ENCODE measurements around the gene ATXN7L3. TPM values are rescaled to one million over a fixed set of nuclear protein-coding genes. Genes with fewer than 3 reads are reported as not detected.

The ATXN7L3 gene
- total RNA-seq, 1 experiment from 2014 or later: 86.7 TPM

- Histone ChIP-seq H3K36me3 (ENCODE audit: control insufficient read depth in 1 of 2, insufficient read depth in 2 of 2, low read length in 2 of 2) (no peaks in the 10 kb centered on the region), H3K27ac (ENCODE audit: low read depth, low read length) (peak overlapping the region; percentile 100; the same call in 1 of the 2 replicates), H2AFZ (ENCODE audit: low read depth, low read length, poor library complexity, severe bottlenecking) (no peak overlapping the region), H3K4me2 (ENCODE audit: low read length) (peak overlapping the region; percentile 90), H3K9me2 (ENCODE audit: insufficient read depth) (no peaks in the 10 kb centered on the region), H3K4me3 (replicated peaks in 1 of 2; ENCODE audit: low read depth in 1 of 2, low read length in 2 of 2) (no peak overlapping the region), H3K27me3 (ENCODE audit: insufficient read depth, low read length) (no peaks in the 10 kb centered on the region), H3K79me2 (ENCODE audit: insufficient read depth, low read length) (peaks cover 7% of the 10 kb centered on the region), H3K9me3 (ENCODE audit: control insufficient read depth in 1 of 2, insufficient read depth in 1 of 2, low read depth in 1 of 2, low read length in 2 of 2) (no peaks in the 10 kb centered on the region), H3K9ac (ENCODE audit: low read length) (no peak overlapping the region), H4K20me1 (ENCODE audit: insufficient read depth) (no peaks in the 10 kb centered on the region), H3K4me1 (ENCODE audit: control insufficient read depth in 1 of 2, insufficient read depth in 2 of 2, low read length in 2 of 2) (peaks cover 22 to 29% of the 10 kb centered on the region in 2 experiments)
- peak; percentile 34; the same call in 1 of the 2 replicates for TF ChIP-seq SP1 (IDR thresholded peaks at IDR 0.05; ENCODE audit: low read depth)
- no peak for TF ChIP-seq MAX (IDR thresholded peaks at IDR 0.05)
- ChIA-PET RAD21 (ENCODE audit: low non-redundant PET in 1 of 2, low total read pairs in 2 of 2, uncharacterized antibody in 2 of 2, unreplicated experiment in 2 of 2) (no interaction called here), POLR2A (interaction anchor here (1.0 kb wide), 1 partner anchor 103 kb away, joined by 4 read pairs; no protein-coding TSS in a partner anchor), CTCF (interaction anchor here (1.1 to 1.3 kb wide), 2 partner anchors 13 to 107 kb away, joined by 3 to 4 read pairs; no protein-coding TSS in a partner anchor)
- intact Hi-C loops (cut with micrococcal nuclease): no loop called here
- TSS peak; percentile 41 for BruUV-seq (replicated peaks)
- DNase-seq (ENCODE audit: low read depth, low spot score): no peak
- no peak for ATAC-seq
Measured at GRCh38 chr17:44223541-44224071, 23.9 kb upstream of the ATXN7L3 start.

GRCh38 chr17:44222112-44222869, 22.6 kb upstream of the ATXN7L3 start:
- BruUV-seq (replicated peaks): no TSS peak

More at GRCh38 chr17:44222112-44222869, 22.6 kb upstream of the ATXN7L3 start:
- TF ChIP-seq MAX (IDR thresholded peaks at IDR 0.05) (no peak; the same call in 1 of the 2 replicates), TCF7L2 (IDR thresholded peaks at IDR 0.05; ENCODE audit: borderline replicate concordance, extremely low read depth, insufficient read depth, insufficient read length) (peak; percentile 78), POLR2AphosphoS5 (IDR thresholded peaks at IDR 0.05; ENCODE audit: low read depth, low read length) (peak; percentile 49; the same call in 1 of the 2 replicates), ZFX (IDR thresholded peaks at IDR 0.05) (peak; percentile 50; the same call in 1 of the 2 replicates), CTCF (IDR thresholded peaks at IDR 0.05 in 2 of 3, conservative IDR thresholded peaks at IDR 0.05 in 1 of 3; ENCODE audit: borderline replicate concordance in 1 of 3, insufficient read depth in 1 of 3, low read depth in 2 of 3, low read length in 2 of 3) (peak; percentile 9 to 24 (median 20); a peak in 1 of 6 replicates), RAD21 (IDR thresholded peaks at IDR 0.05; ENCODE audit: low read depth) (peak; percentile 15; the same call in 1 of the 2 replicates), EGR1 (IDR thresholded peaks at IDR 0.05; ENCODE audit: low read depth) (no peak), YY1 (IDR thresholded peaks at IDR 0.05; ENCODE audit: extremely low read depth, insufficient replicate concordance, low read depth, low read length) (peak; percentile 50)
- Histone ChIP-seq H3K79me2 (ENCODE audit: insufficient read depth, low read length) (peaks cover 17% of the 10 kb centered on the region), H3K4me2 (ENCODE audit: low read length) (peak overlapping the region; percentile 90), H3K9me3 (ENCODE audit: control insufficient read depth in 1 of 2, insufficient read depth in 1 of 2, low read depth in 1 of 2, low read length in 2 of 2) (no peaks in the 10 kb centered on the region), H4K20me1 (ENCODE audit: insufficient read depth) (no peaks in the 10 kb centered on the region), H3K27ac (ENCODE audit: low read depth, low read length) (peak overlapping the region; percentile 100), H3K27me3 (ENCODE audit: insufficient read depth, low read length) (no peaks in the 10 kb centered on the region), H3K36me3 (ENCODE audit: control insufficient read depth in 1 of 2, insufficient read depth in 2 of 2, low read length in 2 of 2) (no peaks in the 10 kb centered on the region), H3K4me3 (replicated peaks in 1 of 2; ENCODE audit: low read depth in 1 of 2, low read length in 2 of 2) (peak overlapping the region; percentile 71 to 73), H3K9me2 (ENCODE audit: insufficient read depth) (no peaks in the 10 kb centered on the region), H3K9ac (ENCODE audit: low read length) (peak overlapping the region; percentile 84), H2AFZ (ENCODE audit: low read depth, low read length, poor library complexity, severe bottlenecking) (no peak overlapping the region), H3K4me1 (ENCODE audit: control insufficient read depth in 1 of 2, insufficient read depth in 2 of 2, low read length in 2 of 2) (peaks cover 25 to 36% of the 10 kb centered on the region in 2 experiments)
- intact Hi-C loops (cut with micrococcal nuclease): no loop called here
- ATAC-seq (peak; percentile 29), DNase-seq (ENCODE audit: low read depth, low spot score) (peak; percentile 70)
- ChIA-PET CTCF (interaction anchor here (0.6 to 2.4 kb wide), 8 partner anchors 12 to 123 kb away, joined by 3 to 10 read pairs (median 4); partner anchors contain the start of gene GRN), RAD21 (ENCODE audit: low non-redundant PET in 1 of 2, low total read pairs in 2 of 2, uncharacterized antibody in 2 of 2, unreplicated experiment in 2 of 2) (no interaction called here), POLR2A (interaction anchor here (0.7 to 2.5 kb wide), 10 partner anchors 8 to 123 kb away, joined by 3 to 8 read pairs (median 4); partner anchors contain the start of genes GRN, SLC25A39 and TMUB2)
